Left lung (tissue), 10 donors: ENCODE results near the gene BMAL2. TPM values are rescaled to one million over a fixed set of nuclear protein-coding genes. Genes with fewer than 3 reads are reported as not detected.

Source experiments
- ATAC-seq: fragments of 200-7000 bp; cut with Tn5 transposase; one replicate; pipeline ENCODE4 v1.9.1; 2020; ENCODE audit warnings: moderate library complexity
- DNase-seq, 4 donors: peaks; one replicate each; pipeline ENCODE4 v3.0.0-alpha.2; 2013 to 2020
- H3K27ac ChIP-seq, 2 donors: fragments of 200-600 bp; sonication (generic) in 1 of 2; one replicate each; pipeline versions ENCODE4 v1.5.0 to v1.8.0; 2020 to 2021
- H3K27me3 ChIP-seq, 2 donors: fragments of 200-600 bp; sonication (generic) in 1 of 2; one replicate each; pipeline versions ENCODE4 v1.5.0 to v1.8.0; 2020 to 2021
- H3K36me3 ChIP-seq, 2 donors: fragments of 200-600 bp; sonication (generic) in 1 of 2; one replicate each; pipeline versions ENCODE4 v1.5.0 to v1.8.0; 2020 to 2021
- H3K4me1 ChIP-seq, 2 donors: fragments of 200-600 bp; one replicate each; pipeline ENCODE4 v1.8.0; 2021
- H3K4me3 ChIP-seq, 2 donors: fragments of 200-600 bp; sonication (generic) in 1 of 2; one replicate each; pipeline versions ENCODE4 v1.5.0 to v1.8.0; 2020 to 2021; ENCODE audit warnings: mild to moderate bottlenecking in 1 of 2
- H3K9me3 ChIP-seq, 2 donors: fragments of 200-600 bp; sonication (generic) in 1 of 2; one replicate each; pipeline versions ENCODE4 v1.5.0 to v1.8.0; 2020 to 2021
- CTCF ChIP-seq, 2 donors: fragments of 200-600 bp; sonication (generic) in 1 of 2; IDR thresholded peaks; one replicate each; pipeline versions ENCODE4 v1.5.0 to v1.8.0; 2021; ENCODE audit warnings: antibody characterized with exemption in 2 of 2
- intact Hi-C, 2 donors: fragments of 100-400 bp; cut with DNase I; formaldehyde crosslinking; loops; one replicate each; pipeline versions ENCODE4 v1.11.2 to v1.14.2; 2022
- polyA plus RNA-seq, 6 donors: library from polyadenylated mRNA; unstranded; fragments of 120-200 nt; gene quantifications; one replicate each; pipeline ENCODE4 v1.2.1, GENCODE V29; 2013; ENCODE audit not compliant: insufficient read length in 6 of 6
- total RNA-seq, 2 donors: library from RNA; stranded (reverse); fragmentation: NEBNext Ultra II Directional; extraction: Animal tissue kit (Norgen Biotek cat#: 25700); gene quantifications; one replicate each; pipeline ENCODE4 v1.2.1, GENCODE V29; 2021
- donor health status: DM: no; HTN: yes; CAD: no.
- donor health status: DM: no; HTN: no; CAD: no.

BMAL2 gene
- total and polyA plus RNA-seq, 8 donors = 3.2 to 14.1 (median 4.2) TPM

- DNase-seq (peak in 1 of 4 donors; percentile 10), ATAC-seq (no peak)
- intact Hi-C loops = no loop called here
- Histone ChIP-seq H3K27ac (no peak overlapping the region), H3K4me3 (no peak overlapping the region), H3K36me3 (peaks cover 0 to 32% of the 10 kb centered on the region in 2 donors), H3K9me3 (no peaks in the 10 kb centered on the region), H3K27me3 (no peaks in the 10 kb centered on the region), H3K4me1 (no peaks in the 10 kb centered on the region)
- no peak for TF ChIP-seq CTCF (IDR thresholded peaks at IDR 0.05)
These were observed 36.0 kb upstream of the BMAL2 start for GRCh38 chr12:27296674-27297073.

- no peak for TF ChIP-seq CTCF (IDR thresholded peaks at IDR 0.05)
- DNase-seq = peak in 1 of 4 donors; percentile 34
- Histone ChIP-seq H3K4me3 (no peak overlapping the region), H3K27ac (no peak overlapping the region), H3K27me3 (no peaks in the 10 kb centered on the region), H3K4me1 (no peaks in the 10 kb centered on the region), H3K36me3 (peaks cover 0 to 40% of the 10 kb centered on the region in 2 donors), H3K9me3 (no peaks in the 10 kb centered on the region)
- peak; percentile 17 for ATAC-seq
- intact Hi-C loops = no loop called here
These were observed 35.1 kb upstream of the BMAL2 start for GRCh38 chr12:27297566-27297965.

GRCh38 chr12:27299102-27299501 lies 33.5 kb upstream of the BMAL2 start:
- Histone ChIP-seq H3K36me3 (peaks cover 0 to 55% of the 10 kb centered on the region in 2 donors), H3K27me3 (no peaks in the 10 kb centered on the region), H3K9me3 (no peaks in the 10 kb centered on the region), H3K4me1 (no peaks in the 10 kb centered on the region), H3K27ac (no peak overlapping the region), H3K4me3 (no peak overlapping the region)
- intact Hi-C loops = no loop called here
- TF ChIP-seq CTCF (IDR thresholded peaks at IDR 0.05) = no peak
- ATAC-seq (no peak), DNase-seq (no peak)

- intact Hi-C loops = loop anchor here in 1 of 2 donors (10.0 kb wide), 1 partner anchor 265 kb away; no protein-coding TSS in a partner anchor
- no peak overlapping the region for H3K27ac ChIP-seq
- ATAC-seq = no peak
These were observed 32.4 kb upstream of the BMAL2 start for GRCh38 chr12:27300226-27300625.

More at GRCh38 chr12:27300226-27300625, 32.4 kb upstream of the BMAL2 start:
- Histone ChIP-seq H3K36me3 (peaks cover 0 to 55% of the 10 kb centered on the region in 2 donors), H3K27me3 (no peaks in the 10 kb centered on the region), H3K9me3 (no peaks in the 10 kb centered on the region), H3K4me1 (no peaks in the 10 kb centered on the region), H3K4me3 (no peak overlapping the region)
- peak in 1 of 4 donors; percentile 28 for DNase-seq
- TF ChIP-seq CTCF (IDR thresholded peaks at IDR 0.05) = no peak
